Spleen (tissue), 11 donors: ENCODE results near the gene APOBEC3C. TPM values are rescaled to one million over a fixed set of nuclear protein-coding genes. Genes with fewer than 3 reads are reported as not detected.

ENCODE experiments used
- DNase-seq: peaks from one replicate; pipeline ENCODE4 v3.0.0-alpha.2; 2020
- H3K27ac ChIP-seq, 8 donors: fragments of 200-600 bp; sonication (generic) in 7 of 8; 1 replicate in 4 of 8; 2 replicates in 4 of 8; pipeline versions ENCODE4 v1.5.0 to v1.8.0; 2016 to 2021; ENCODE audit warnings: inconsistent platforms in 4 of 8, mild to moderate bottlenecking in 4 of 8, moderate library complexity in 1 of 8
- H3K27me3 ChIP-seq, 7 donors: fragments of 200-600 bp; sonication (generic) in 6 of 7; replicated peaks in 1 of 7; 1 replicate in 4 of 7; 2 replicates in 3 of 7; pipeline versions ENCODE4 v1.5.0 to v1.8.0; 2016 to 2021; ENCODE audit warnings: inconsistent platforms in 3 of 7, mild to moderate bottlenecking in 1 of 7
- H3K36me3 ChIP-seq, 6 donors: fragments of 200-600 bp; sonication (generic) in 5 of 6; 1 replicate in 4 of 6; 2 replicates in 2 of 6; pipeline versions ENCODE4 v1.5.0 to v1.8.0; 2016 to 2021; ENCODE audit warnings: inconsistent platforms in 2 of 6
- H3K4me1 ChIP-seq, 6 donors: fragments of 200-600 bp; sonication (generic) in 5 of 6; 1 replicate in 3 of 6; 2 replicates in 3 of 6; pipeline versions ENCODE4 v1.5.0 to v1.8.0; 2016 to 2021; ENCODE audit warnings: inconsistent platforms in 3 of 6
- H3K4me3 ChIP-seq, 8 donors: fragments of 200-600 bp; sonication (generic) in 7 of 8; 1 replicate in 4 of 8; 2 replicates in 4 of 8; pipeline versions ENCODE4 v1.5.0 to v1.8.0; 2016 to 2021; ENCODE audit warnings: inconsistent platforms in 4 of 8, mild to moderate bottlenecking in 4 of 8, moderate library complexity in 2 of 8
- H3K9me3 ChIP-seq, 8 donors: fragments of 200-600 bp; sonication (generic) in 7 of 8; 1 replicate in 4 of 8; 2 replicates in 4 of 8; pipeline versions ENCODE4 v1.5.0 to v1.8.0; 2016 to 2021; ENCODE audit warnings: inconsistent platforms in 4 of 8
- POLR2A ChIP-seq, 3 donors: fragments of 450-650 bp; IDR thresholded peaks; one replicate each; pipeline ENCODE4 v1.5.1; 2017; ENCODE audit warnings: antibody characterized with exemption in 3 of 3, mild to moderate bottlenecking in 1 of 3
- POLR2AphosphoS5 ChIP-seq, 3 donors: sonication (generic); formaldehyde crosslinking; IDR thresholded peaks; one replicate each; pipeline ENCODE4 v1.5.1; 2017; ENCODE audit warnings: antibody characterized with exemption in 3 of 3
- WGBS, 5 donors: extraction: QIAGEN DNeasy Blood & Tissue Kit in 3 of 5; methylation state at CpG; one replicate each; pipeline versions ENCODE4 v1.1.5 to v1.1.7; 2013 to 2018; 5-methylcytosine and 5-hydroxymethylcytosine counted together
- intact Hi-C: fragments of 100-400 bp; cut with DNase I; formaldehyde crosslinking; loops from one replicate; pipeline ENCODE4 v1.15.0; 2023; ENCODE audit warnings: low total_unique reads
- polyA plus RNA-seq, 3 donors: library from polyadenylated mRNA; stranded (reverse); fragments of 200-250 nt; gene quantifications; one replicate each; pipeline ENCODE4 v1.2.1, GENCODE V29; 2013
- total RNA-seq, 7 donors: library from RNA; depleted of rRNA in 3 of 7; stranded (reverse); fragments of >200 nt in 3 of 7; fragmentation: NEBNext Ultra II Directional in 4 of 7; extraction: Animal tissue kit (Norgen Biotek cat#: 25700) in 4 of 7; gene quantifications; one replicate each; pipeline versions ENCODE4 v1.1.0 to v1.2.1, GENCODE V29; 2016 to 2021
- TF ChIP-seq, protein P1 (sequence below), 11 experiments: fragments of 200-600 bp in 7 of 11; fragments of 450-650 bp in 4 of 11; sonication (generic) in 4 of 11; IDR thresholded peaks in 8 of 11; conservative IDR thresholded peaks in 3 of 11; 1 replicate in 7 of 11; 2 replicates in 4 of 11; pipeline versions ENCODE4 v1.4.0 to v1.8.0; 2016 to 2021; ENCODE audit warnings: antibody characterized with exemption in 11 of 11, inconsistent platforms in 4 of 11, mild to moderate bottlenecking in 1 of 11
- donor health status: healthy with polysubstance abuse.
- donor health status: DM: no; HTN: no; CAD: no; lungs with moderate emphysema.
- donor health status: DM: no; HTN: no; CAD: no.
- donor health status: Bipolar disorder and iron deficiency.
- donor health status: healthy.
- donor health status: DM: no; HTN: no; CAD: no.
- donor health status: DM: yes; HTN: yes; CAD: no.

Gene APOBEC3C
- total and polyA plus RNA-seq, 10 donors, result 23.5 to 72.4 (median 49.7) TPM

DNA sequence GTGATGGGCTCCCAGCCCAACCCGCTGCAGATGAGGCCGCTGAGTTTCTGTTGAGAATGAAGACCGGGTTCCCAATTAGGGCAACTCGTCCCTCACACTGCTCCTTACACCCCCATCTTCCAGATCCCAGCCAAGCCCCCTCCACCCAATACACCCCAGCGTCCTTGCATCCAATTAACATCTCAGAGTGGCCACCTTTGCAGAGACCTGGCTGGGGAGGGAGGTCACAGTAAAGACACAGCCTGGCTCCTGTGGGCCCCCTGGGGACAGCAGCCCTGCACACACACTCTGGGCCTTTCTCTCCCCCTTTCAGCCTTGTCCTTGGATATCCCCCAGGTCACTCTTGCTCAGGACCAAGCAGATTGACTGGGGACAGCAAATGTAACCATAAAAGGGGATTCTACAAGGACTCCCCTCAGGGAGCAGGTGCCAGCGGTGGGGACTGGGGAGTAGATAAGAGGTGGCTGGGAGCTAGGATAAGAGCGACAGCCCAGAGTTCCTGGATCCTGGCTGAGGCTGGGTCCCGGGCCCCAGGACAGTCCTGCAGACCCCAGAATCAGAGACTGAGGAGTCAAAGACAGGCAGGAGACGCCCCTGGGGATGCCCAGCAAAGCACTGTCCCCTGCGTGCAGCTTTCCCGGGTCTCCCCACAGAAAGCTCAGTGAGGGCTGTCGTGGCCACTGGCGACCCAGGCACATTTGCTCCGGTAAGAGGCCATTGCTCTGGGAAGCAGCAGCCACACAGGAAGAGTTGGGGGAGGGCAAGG is 48.3 kb upstream of the APOBEC3C start:
- TF ChIP-seq POLR2A (IDR thresholded peaks at IDR 0.05) (no peak), POLR2AphosphoS5 (IDR thresholded peaks at IDR 0.05) (peak in 1 of 3 donors; percentile 58)
- TF ChIP-seq, protein P1, sequence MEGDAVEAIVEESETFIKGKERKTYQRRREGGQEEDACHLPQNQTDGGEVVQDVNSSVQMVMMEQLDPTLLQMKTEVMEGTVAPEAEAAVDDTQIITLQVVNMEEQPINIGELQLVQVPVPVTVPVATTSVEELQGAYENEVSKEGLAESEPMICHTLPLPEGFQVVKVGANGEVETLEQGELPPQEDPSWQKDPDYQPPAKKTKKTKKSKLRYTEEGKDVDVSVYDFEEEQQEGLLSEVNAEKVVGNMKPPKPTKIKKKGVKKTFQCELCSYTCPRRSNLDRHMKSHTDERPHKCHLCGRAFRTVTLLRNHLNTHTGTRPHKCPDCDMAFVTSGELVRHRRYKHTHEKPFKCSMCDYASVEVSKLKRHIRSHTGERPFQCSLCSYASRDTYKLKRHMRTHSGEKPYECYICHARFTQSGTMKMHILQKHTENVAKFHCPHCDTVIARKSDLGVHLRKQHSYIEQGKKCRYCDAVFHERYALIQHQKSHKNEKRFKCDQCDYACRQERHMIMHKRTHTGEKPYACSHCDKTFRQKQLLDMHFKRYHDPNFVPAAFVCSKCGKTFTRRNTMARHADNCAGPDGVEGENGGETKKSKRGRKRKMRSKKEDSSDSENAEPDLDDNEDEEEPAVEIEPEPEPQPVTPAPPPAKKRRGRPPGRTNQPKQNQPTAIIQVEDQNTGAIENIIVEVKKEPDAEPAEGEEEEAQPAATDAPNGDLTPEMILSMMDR (IDR thresholded peaks at IDR 0.05 in 8 of 11, conservative IDR thresholded peaks at IDR 0.05 in 3 of 11), result no peak
- DNase-seq, result peak; percentile 63
- intact Hi-C loops, result no loop called here

DNA sequence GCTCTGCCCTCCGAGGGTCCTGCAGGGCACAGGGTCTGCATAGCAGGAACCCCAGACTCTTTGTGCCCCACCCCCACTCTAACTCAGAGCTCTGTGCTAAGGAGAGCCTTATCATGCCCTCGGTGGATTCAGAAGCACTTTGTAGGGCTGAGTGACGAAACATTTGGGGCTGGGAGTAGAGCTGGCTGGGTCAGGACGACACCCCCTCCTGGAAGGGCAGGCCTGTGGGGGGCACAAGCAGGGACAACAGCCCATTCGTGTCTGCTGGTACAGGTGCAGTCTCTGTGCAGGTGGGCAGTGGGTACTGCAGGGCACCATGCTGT is 47.7 kb upstream of the APOBEC3C start:
- peaks cover 0 to 26% (median 0%) of the 10 kb centered on the region in 6 donors for H3K36me3 ChIP-seq
- H3K4me3 ChIP-seq, result no peak overlapping the region
- H3K4me1 ChIP-seq, result peaks cover 0 to 49% (median 18%) of the 10 kb centered on the region in 6 donors
- no peaks in the 10 kb centered on the region for H3K9me3 ChIP-seq
- DNase-seq, result peak; percentile 68
- no peak for TF ChIP-seq POLR2A (IDR thresholded peaks at IDR 0.05)
- TF ChIP-seq, protein P1 (IDR thresholded peaks at IDR 0.05 in 8 of 11, conservative IDR thresholded peaks at IDR 0.05 in 3 of 11), result no peak
- WGBS, 5 donors, result 53 to 66% (median 59%) methylated on average over 5 of the region's 5 CpGs; no CpG with 5 or more reads in 1 of the 5 donors
- H3K27ac ChIP-seq, result peak overlapping the region in 2 of 8 donors; percentile 90 to 95
- peaks cover 0 to 38% (median 0%) of the 10 kb centered on the region in 7 donors for H3K27me3 ChIP-seq
- intact Hi-C loops, result no loop called here

More for the DNA sequence above, 48.3 kb upstream of the APOBEC3C start:
- peaks cover 0 to 33% (median 0%) of the 10 kb centered on the region in 7 donors for H3K27me3 ChIP-seq
- 81 to 92% (median 86%) methylated on average over 10 to 14 of the region's 14 CpGs; no CpG with 5 or more reads in 1 of the 5 donors for WGBS, 5 donors
- no peak overlapping the region for H3K4me3 ChIP-seq
- H3K36me3 ChIP-seq, result peaks cover 0 to 26% (median 0%) of the 10 kb centered on the region in 6 donors
- H3K4me1 ChIP-seq, result peaks cover 0 to 48% (median 18%) of the 10 kb centered on the region in 6 donors
- peak overlapping the region in 1 of 8 donors; percentile 95 for H3K27ac ChIP-seq
- no peaks in the 10 kb centered on the region for H3K9me3 ChIP-seq

DNA sequence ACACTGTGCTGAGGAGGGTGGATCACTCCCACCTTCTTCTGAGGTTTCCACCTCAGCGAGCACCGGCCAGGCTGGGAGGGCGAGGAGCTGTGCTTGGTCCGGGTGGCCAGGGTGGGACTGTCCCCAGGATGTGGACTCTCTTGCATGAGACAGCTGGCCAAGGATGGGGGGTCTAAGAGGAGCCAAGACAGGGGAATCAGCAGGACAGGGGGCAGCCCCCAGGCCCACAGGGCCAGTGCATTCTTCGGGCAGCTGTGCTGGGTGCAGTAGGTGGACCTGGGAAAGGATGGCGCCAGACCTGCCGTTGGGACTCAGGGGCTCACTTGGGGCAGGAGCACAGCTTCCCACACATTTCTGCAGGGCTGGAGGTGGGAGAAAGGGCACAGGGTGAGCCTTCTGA is 47.1 kb upstream of the APOBEC3C start:
- 69 to 93% (median 91%) methylated on average over 5 to 7 of the region's 7 CpGs; no CpG with 5 or more reads in 1 of the 5 donors for WGBS, 5 donors
- Histone ChIP-seq H3K27me3 (peaks cover 0 to 40% (median 0%) of the 10 kb centered on the region in 7 donors), H3K36me3 (peaks cover 0 to 20% (median 0%) of the 10 kb centered on the region in 6 donors), H3K4me3 (peak overlapping the region in 1 of 8 donors; percentile 55), H3K27ac (peak overlapping the region in 5 of 8 donors; percentile 79 to 95 (median 90)), H3K4me1 (peaks cover 0 to 49% (median 18%) of the 10 kb centered on the region in 6 donors), H3K9me3 (no peaks in the 10 kb centered on the region)
- TF ChIP-seq POLR2A (IDR thresholded peaks at IDR 0.05) (no peak), POLR2AphosphoS5 (IDR thresholded peaks at IDR 0.05) (no peak)
- TF ChIP-seq, protein P1 (IDR thresholded peaks at IDR 0.05 in 8 of 11, conservative IDR thresholded peaks at IDR 0.05 in 3 of 11), result no peak
- intact Hi-C loops, result no loop called here
- peak; percentile 74 for DNase-seq
